SK-N-SH treated with all-trans-retinoic acid at 6 μM for 48 hours (cell line): ENCODE measurements around the gene BICC1.

Source experiments
- ATAC-seq: fragments of 200-7000 bp; cut with Tn5 transposase; 3 replicates; pipeline ENCODE4 v1.9.1; 2020; ENCODE audit warnings: mild to moderate bottlenecking, moderate library complexity
- ARNTL ChIP-seq: fragments of 450-650 bp; formaldehyde crosslinking; IDR thresholded peaks from 2 replicates; pipeline ENCODE4 v1.5.0; 2020; ENCODE audit warnings: low read depth, mild to moderate bottlenecking, moderate library complexity, borderline replicate concordance
- BACH2 ChIP-seq: fragments of 250-450 bp; sonication (Bioruptor Pico); IDR thresholded peaks from 2 replicates; pipeline ENCODE4 v1.9.0; 2021; ENCODE audit warnings: mild to moderate bottlenecking, borderline replicate concordance
- CREB5 ChIP-seq: fragments of 250-450 bp; sonication (Bioruptor Pico); IDR thresholded peaks from 2 replicates; pipeline ENCODE4 v1.5.1; 2020; ENCODE audit warnings: low read depth, mild to moderate bottlenecking, moderate library complexity
- CSDC2 ChIP-seq: fragments of 250-450 bp; sonication (Bioruptor Pico); IDR thresholded peaks from 2 replicates; pipeline ENCODE4 v1.5.0; 2020; ENCODE audit warnings: mild to moderate bottlenecking, moderate library complexity
- GLIS3 ChIP-seq: fragments of 250-450 bp; sonication (Bioruptor Pico); IDR thresholded peaks from 2 replicates; pipeline ENCODE4 v1.5.0; 2020; ENCODE audit warnings: mild to moderate bottlenecking, moderate library complexity
- ISL1 ChIP-seq: fragments of 250-450 bp; sonication (Bioruptor Pico); IDR thresholded peaks from 2 replicates; pipeline ENCODE4 v2.1.2; 2022; ENCODE audit warnings: mild to moderate bottlenecking, moderate library complexity
- OSR1 ChIP-seq: fragments of 250-450 bp; sonication (Bioruptor Pico); IDR thresholded peaks from 2 replicates; pipeline ENCODE4 v1.8.0; 2022; ENCODE audit warnings: moderate library complexity, mild to moderate bottlenecking, inconsistent platforms
- PATZ1 ChIP-seq: fragments of 250-450 bp; sonication (Bioruptor Pico); IDR thresholded peaks from 2 replicates; pipeline ENCODE4 v1.8.0; 2020; ENCODE audit warnings: mild to moderate bottlenecking, moderate library complexity, borderline replicate concordance
- POU6F1 ChIP-seq: fragments of 250-450 bp; sonication (Bioruptor Pico); IDR thresholded peaks from 2 replicates; pipeline ENCODE4 v1.8.0; 2021; ENCODE audit warnings: low read depth, mild to moderate bottlenecking, moderate library complexity, borderline replicate concordance
- RARB ChIP-seq: fragments of 250-450 bp; sonication (Bioruptor Pico); IDR thresholded peaks from 2 replicates; pipeline ENCODE4 v1.8.0; 2021; ENCODE audit warnings: mild to moderate bottlenecking, moderate library complexity
- SNAI2 ChIP-seq: fragments of 250-450 bp; sonication (Bioruptor Pico); IDR thresholded peaks from 2 replicates; pipeline ENCODE4 v1.5.0; 2020; ENCODE audit warnings: mild to moderate bottlenecking, moderate library complexity
- TCF4 ChIP-seq: fragments of 250-450 bp; sonication (Bioruptor Pico); IDR thresholded peaks from 2 replicates; pipeline ENCODE4 v1.8.0; 2021; ENCODE audit warnings: mild to moderate bottlenecking, moderate library complexity, borderline replicate concordance
- TOX ChIP-seq: fragments of 250-450 bp; sonication (Bioruptor Pico); IDR thresholded peaks from 2 replicates; pipeline ENCODE4 v1.8.0; 2021; ENCODE audit warnings: mild to moderate bottlenecking, moderate library complexity, borderline replicate concordance
- TSHZ2 ChIP-seq: fragments of 250-450 bp; sonication (Bioruptor Pico); IDR thresholded peaks from 2 replicates; pipeline ENCODE4 v1.5.0; 2020; ENCODE audit warnings: mild to moderate bottlenecking, moderate library complexity
- ZC3H10 ChIP-seq: fragments of 250-450 bp; sonication (Bioruptor Pico); IDR thresholded peaks from 2 replicates; pipeline ENCODE4 v1.5.1; 2021; ENCODE audit warnings: mild to moderate bottlenecking, moderate library complexity
- ZFP3 ChIP-seq: fragments of 250-450 bp; sonication (Bioruptor Pico); IDR thresholded peaks from 2 replicates; pipeline ENCODE4 v1.5.0; 2020; ENCODE audit warnings: mild to moderate bottlenecking, moderate library complexity
- ZFP30 ChIP-seq: fragments of 450-650 bp; formaldehyde crosslinking; IDR thresholded peaks from 2 replicates; pipeline ENCODE4 v1.5.0; 2022; ENCODE audit warnings: mild to moderate bottlenecking, moderate library complexity
- ZNF70 ChIP-seq: fragments of 450-650 bp; formaldehyde crosslinking; IDR thresholded peaks from 2 replicates; pipeline ENCODE4 v1.5.0; 2020; ENCODE audit warnings: mild to moderate bottlenecking, moderate library complexity
- ZNF8 ChIP-seq: fragments of 450-650 bp; formaldehyde crosslinking; IDR thresholded peaks from 2 replicates; pipeline ENCODE4 v1.5.0; 2020; ENCODE audit warnings: mild to moderate bottlenecking, moderate library complexity

Gene BICC1

GRCh38 chr10:58842860-58843376 is 330.2 kb downstream of the BICC1 start:
- peak; percentile 75 for TF ChIP-seq ISL1 (CRISPR knock-in tag)
- TF ChIP-seq BACH2 (CRISPR knock-in tag) = no peak
- ATAC-seq = peak; percentile 71

- TF ChIP-seq GLIS3 (CRISPR knock-in tag) (no peak), ARNTL (CRISPR knock-in tag) (no peak), ZFP30 (CRISPR knock-in tag) (no peak), ZC3H10 (CRISPR knock-in tag) (no peak), TOX (no peak), ZNF8 (CRISPR knock-in tag) (no peak), PATZ1 (CRISPR knock-in tag) (no peak)
- ATAC-seq = no peak
Measured at GRCh38 chr10:58843760-58844159, 331.1 kb downstream of the BICC1 start.

DNA sequence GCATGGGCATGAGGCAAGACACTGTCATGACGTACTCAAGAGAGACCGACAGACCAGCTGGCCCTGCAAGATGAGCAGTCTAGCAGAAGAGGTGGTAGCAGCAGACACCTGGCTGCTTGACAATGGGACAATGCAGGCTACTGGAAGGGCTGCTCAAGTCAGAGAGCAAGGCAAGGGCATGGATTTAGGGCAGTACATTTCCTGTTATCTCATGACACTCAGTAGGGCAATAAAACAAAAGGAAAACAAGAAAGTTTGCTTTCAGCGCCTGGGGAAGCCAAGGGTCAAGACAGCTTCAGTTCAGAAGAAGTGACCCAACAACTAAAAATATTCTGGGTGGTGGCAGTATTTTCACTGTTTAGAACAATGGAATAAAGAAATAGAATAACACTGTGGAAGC is 332.0 kb downstream of the BICC1 start:
- ATAC-seq = no peak

GRCh38 chr10:58846856-58847255 is 334.2 kb downstream of the BICC1 start:
- TF ChIP-seq ZFP3 (CRISPR knock-in tag) (no peak), SNAI2 (CRISPR knock-in tag) (no peak), ARNTL (CRISPR knock-in tag) (no peak), GLIS3 (CRISPR knock-in tag) (no peak), BACH2 (CRISPR knock-in tag) (no peak), OSR1 (CRISPR knock-in tag) (no peak), POU6F1 (CRISPR knock-in tag) (no peak), CREB5 (no peak)
- TF ChIP-seq, all 23 proteins: peak for 0
- ATAC-seq = no peak

More for the DNA sequence above, 332.0 kb downstream of the BICC1 start:
- TF ChIP-seq RARB (CRISPR knock-in tag) (no peak), ZNF70 (no peak), TOX (no peak), ZFP30 (CRISPR knock-in tag) (no peak), TSHZ2 (CRISPR knock-in tag) (no peak), ZC3H10 (CRISPR knock-in tag) (no peak)

DNA sequence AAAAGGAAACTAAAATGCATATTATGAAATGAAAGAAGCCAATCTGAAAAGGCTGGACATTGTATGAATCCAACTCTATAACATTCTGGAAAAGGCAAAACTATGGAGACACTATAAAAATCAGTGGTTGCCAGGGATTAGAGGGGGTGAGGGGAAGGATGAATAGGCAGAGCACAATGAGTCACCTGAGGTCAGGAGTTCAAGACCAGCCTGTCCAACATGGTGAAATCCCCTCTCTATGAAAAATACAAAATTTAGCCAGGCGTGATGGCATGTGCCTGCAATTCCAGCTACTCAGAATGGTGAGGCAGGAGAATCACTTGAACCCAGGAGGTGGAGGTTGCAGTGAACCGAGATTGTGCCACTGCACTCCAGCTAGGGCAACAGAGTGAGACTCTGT is 338.9 kb downstream of the BICC1 start:
- TF ChIP-seq PATZ1 (CRISPR knock-in tag) (no peak), CSDC2 (no peak), BACH2 (CRISPR knock-in tag) (no peak), TCF4 (CRISPR knock-in tag) (no peak), ARNTL (CRISPR knock-in tag) (no peak), TOX (no peak), CREB5 (no peak), ZC3H10 (CRISPR knock-in tag) (no peak)
- no peak for ATAC-seq
